Motor neuron (in vitro differentiated cells): ENCODE results near the gene IL2RG. TPM values are rescaled to one million over a fixed set of nuclear protein-coding genes. Genes with fewer than 3 reads are reported as not detected.

ENCODE experiments used
- ATAC-seq, 8 experiments: fragments of 200-7000 bp; cut with Tn5 transposase; replicated peaks in 6 of 8; 2 replicates each; pipeline ENCODE4 v1.8.0; 2021; ENCODE audit warnings: mild to moderate bottlenecking in 8 of 8, moderate library complexity in 8 of 8
- H3K27ac ChIP-seq, 2 donors: fragments of 250-450 bp; sonication (Bioruptor Pico); 2 replicates each; pipeline ENCODE4 v1.9.0; 2021; ENCODE audit warnings: antibody characterized with exemption in 2 of 2, mild to moderate bottlenecking in 2 of 2, moderate library complexity in 1 of 2
- H3K4me1 ChIP-seq, 2 donors: fragments of 250-450 bp; sonication (Bioruptor Pico); replicated peaks in 1 of 2; 2 replicates each; pipeline ENCODE4 v1.6.1; 2021; ENCODE audit warnings: antibody characterized with exemption in 2 of 2, mild to moderate bottlenecking in 2 of 2, moderate library complexity in 1 of 2
- H3K4me3 ChIP-seq, 5 donors: fragments of 250-450 bp; sonication (Bioruptor Pico); 2 replicates each; pipeline ENCODE4 v1.9.0; 2021; ENCODE audit warnings: antibody characterized with exemption in 5 of 5, mild to moderate bottlenecking in 5 of 5, moderate library complexity in 4 of 5
- WGBS, 10 experiments: fragments of 450-650 bp; shearing (Covaris generic); methylation state at CpG; one replicate each; pipeline ENCODE4 v1.0.0; 2022; 5-methylcytosine and 5-hydroxymethylcytosine counted together
- in situ Hi-C, 9 experiments: fragments of 400-800 bp; cut with MboI; loops; one replicate each; pipeline ENCODE4 v1.15.0; 2021; ENCODE audit warnings: low sequenced_read_pairs in 9 of 9, low pct_unique_long_range_greater_than_20kb in 2 of 9; ENCODE audit not compliant: unreplicated experiment in 9 of 9
- total RNA-seq, 8 experiments: library from RNA; unstranded; fragments of 300-600 nt; gene quantifications; 2 replicates each; pipeline versions ENCODE4 v1.2.3 to v1.2.4, GENCODE V29; 2022

The IL2RG gene
- total RNA-seq, 8 experiments from 2014 or later = 0.11 to 0.77 (median 0.22) TPM; not detected in 2

DNA sequence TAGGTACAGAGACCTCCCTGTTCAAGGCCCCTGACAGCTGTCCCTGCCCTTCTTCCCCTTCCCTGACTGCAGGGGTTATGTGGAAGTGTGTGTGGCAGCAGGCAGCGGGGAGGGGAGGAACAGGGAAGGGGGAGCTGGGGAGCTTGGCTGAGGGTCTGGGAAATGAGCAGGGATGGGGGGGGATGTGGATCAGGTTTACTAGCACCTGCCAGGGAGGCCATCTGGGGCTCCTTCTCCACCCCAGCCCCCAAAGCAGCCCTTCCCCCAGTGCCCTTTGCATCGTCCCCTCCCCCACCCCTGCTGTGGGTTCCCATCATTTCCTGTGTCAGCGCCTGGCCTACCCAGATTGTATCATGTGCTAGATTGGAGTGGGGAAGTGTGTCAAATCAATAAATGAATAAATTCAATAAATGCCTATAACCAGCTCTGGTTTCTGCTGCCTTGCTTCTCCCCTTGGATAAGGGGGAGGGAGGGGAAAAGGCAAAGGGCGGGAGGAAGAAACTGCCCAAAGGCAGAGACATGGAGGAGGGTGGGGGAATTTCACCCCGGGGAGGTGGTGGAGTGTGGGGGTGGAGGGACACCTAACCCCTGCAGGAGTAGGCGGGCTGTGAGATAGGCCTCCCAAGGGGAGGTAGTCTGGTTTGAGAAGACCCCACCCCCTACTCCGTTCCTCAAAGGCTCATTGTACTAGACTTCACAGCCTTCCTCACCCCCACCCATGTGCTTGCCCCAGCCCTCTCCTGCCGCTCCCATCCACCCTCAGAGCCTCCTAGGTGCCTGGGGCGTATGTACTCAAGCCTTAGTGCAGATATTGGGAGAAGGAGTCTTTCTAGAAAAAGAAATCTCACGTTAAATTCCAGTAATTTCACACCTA, 8.0 kb downstream of the IL2RG start:
- Histone ChIP-seq H3K27ac (peak overlapping the region; percentile 69 to 75), H3K4me1 (peaks cover 36 to 40% of the 10 kb centered on the region in 2 donors), H3K4me3 (peak overlapping the region in 1 of 5 donors; percentile 2)
- peak; percentile 61 to 86 (median 82) for ATAC-seq
- in situ Hi-C loops = no loop called here
- 8 to 80% (median 25%) methylated on average over 1 to 2 of the region's 10 CpGs; no CpG with 5 or more reads in 6 of the 10 experiments for WGBS, 10 experiments

DNA sequence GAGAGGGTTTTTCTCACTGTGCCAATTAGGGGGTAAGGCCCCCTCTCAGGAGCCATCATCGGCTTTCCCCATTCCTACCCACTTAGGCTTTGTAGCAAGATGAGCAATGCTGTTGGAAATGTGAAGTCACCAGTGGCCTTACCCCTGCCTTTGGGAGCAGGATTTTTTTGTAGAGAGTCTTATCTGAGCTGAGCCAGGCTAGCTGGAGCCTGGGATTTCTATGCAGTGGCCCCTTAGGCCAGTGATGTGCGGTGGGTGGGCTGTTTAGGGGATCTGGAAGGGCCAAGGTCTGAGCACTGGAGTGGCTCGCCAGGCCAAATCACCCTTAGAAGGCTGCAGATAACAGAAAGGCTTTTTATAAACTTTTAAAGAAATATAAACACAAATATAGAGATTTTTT, 9.1 kb downstream of the IL2RG start:
- in situ Hi-C loops = no loop called here
- no peak for ATAC-seq
- Histone ChIP-seq H3K27ac (peak overlapping the region; percentile 69 to 75), H3K4me3 (no peak overlapping the region), H3K4me1 (peaks cover 31% of the 10 kb centered on the region in 2 donors)
- 20 to 80% (median 43%) methylated on average over 1 of the region's 3 CpGs; no CpG with 5 or more reads in 6 of the 10 experiments for WGBS, 10 experiments

- no peak overlapping the region for H3K27ac ChIP-seq
- in situ Hi-C loops = no loop called here
Observed at GRCh38 chrX:71100581-71101505, 10.5 kb downstream of the IL2RG start.

GRCh38 chrX:71099736-71100135, 11.6 kb downstream of the IL2RG start:
- in situ Hi-C loops = no loop called here
- Histone ChIP-seq H3K4me1 (peaks cover 29 to 34% of the 10 kb centered on the region in 2 donors), H3K27ac (no peak overlapping the region), H3K4me3 (no peak overlapping the region)
- no peak for ATAC-seq
- 20 to 100% (median 45%) methylated on average over 1 to 2 of the region's 4 CpGs; no CpG with 5 or more reads in 7 of the 10 experiments for WGBS, 10 experiments

More at GRCh38 chrX:71100581-71101505, 10.5 kb downstream of the IL2RG start:
- Histone ChIP-seq H3K4me3 (no peak overlapping the region), H3K4me1 (peaks cover 29 to 34% of the 10 kb centered on the region in 2 donors)
- 10 to 100% (median 75%) methylated on average over 1 to 6 of the region's 31 CpGs; no CpG with 5 or more reads in 6 of the 10 experiments for WGBS, 10 experiments
- ATAC-seq = no peak

GRCh38 chrX:71098951-71099506, 12.3 kb downstream of the IL2RG start:
- ATAC-seq = no peak
- in situ Hi-C loops = no loop called here
- no peak overlapping the region for H3K4me3 ChIP-seq
- H3K27ac ChIP-seq = no peak overlapping the region
- 20 to 25% methylated on average over 1 to 2 of the region's 5 CpGs; no CpG with 5 or more reads in 8 of the 10 experiments for WGBS, 10 experiments
- H3K4me1 ChIP-seq = peaks cover 24 to 28% of the 10 kb centered on the region in 2 donors

DNA sequence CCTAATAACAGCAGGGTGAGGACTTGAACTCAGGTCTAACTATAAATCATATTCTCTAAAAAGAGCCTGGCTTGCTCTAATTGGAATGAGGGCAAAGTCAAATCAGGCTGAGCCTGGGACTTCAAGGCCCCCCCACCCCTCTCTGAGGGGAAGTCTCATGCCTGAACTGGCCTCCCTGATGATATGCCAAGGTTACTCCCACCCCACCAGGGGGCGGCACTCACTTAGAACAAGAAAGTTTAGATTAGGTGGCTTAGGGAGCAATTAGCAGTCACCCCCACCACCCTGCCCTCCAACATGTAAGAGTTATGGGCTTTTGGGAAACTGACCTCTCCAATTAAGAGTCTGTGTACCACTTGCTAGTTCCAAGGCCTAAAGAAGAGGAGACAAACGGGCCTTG, 13.1 kb downstream of the IL2RG start:
- in situ Hi-C loops = no loop called here
- 20% methylated on average over 1 of the region's 2 CpGs; no CpG with 5 or more reads in 8 of the 10 experiments for WGBS, 10 experiments
- Histone ChIP-seq H3K4me3 (no peak overlapping the region), H3K27ac (no peak overlapping the region), H3K4me1 (peaks cover 17 to 20% of the 10 kb centered on the region in 2 donors)
- ATAC-seq = peak in 1 of 8 experiments; percentile 5

DNA sequence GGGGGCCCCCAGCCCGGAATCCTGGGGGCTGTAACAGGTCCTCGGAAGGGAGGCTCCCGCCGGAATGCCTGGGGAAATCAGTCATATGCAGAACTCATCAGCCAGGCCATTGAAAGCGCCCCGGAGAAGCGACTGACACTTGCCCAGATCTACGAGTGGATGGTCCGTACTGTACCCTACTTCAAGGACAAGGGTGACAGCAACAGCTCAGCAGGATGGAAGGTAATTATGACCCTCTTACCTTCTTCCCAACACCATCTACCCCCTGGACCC, 14.7 kb downstream of the IL2RG start:
- no peak overlapping the region for H3K27ac ChIP-seq
- no CpG with 5 or more reads among the region's 9 CpGs for WGBS, 10 experiments
- H3K4me1 ChIP-seq = peaks cover 4 to 9% of the 10 kb centered on the region in 2 donors
- ATAC-seq = peak in 4 of 8 experiments; percentile 7 to 14 (median 10)
- peak overlapping the region; percentile 41 to 74 (median 52) for H3K4me3 ChIP-seq
- in situ Hi-C loops = no loop called here

DNA sequence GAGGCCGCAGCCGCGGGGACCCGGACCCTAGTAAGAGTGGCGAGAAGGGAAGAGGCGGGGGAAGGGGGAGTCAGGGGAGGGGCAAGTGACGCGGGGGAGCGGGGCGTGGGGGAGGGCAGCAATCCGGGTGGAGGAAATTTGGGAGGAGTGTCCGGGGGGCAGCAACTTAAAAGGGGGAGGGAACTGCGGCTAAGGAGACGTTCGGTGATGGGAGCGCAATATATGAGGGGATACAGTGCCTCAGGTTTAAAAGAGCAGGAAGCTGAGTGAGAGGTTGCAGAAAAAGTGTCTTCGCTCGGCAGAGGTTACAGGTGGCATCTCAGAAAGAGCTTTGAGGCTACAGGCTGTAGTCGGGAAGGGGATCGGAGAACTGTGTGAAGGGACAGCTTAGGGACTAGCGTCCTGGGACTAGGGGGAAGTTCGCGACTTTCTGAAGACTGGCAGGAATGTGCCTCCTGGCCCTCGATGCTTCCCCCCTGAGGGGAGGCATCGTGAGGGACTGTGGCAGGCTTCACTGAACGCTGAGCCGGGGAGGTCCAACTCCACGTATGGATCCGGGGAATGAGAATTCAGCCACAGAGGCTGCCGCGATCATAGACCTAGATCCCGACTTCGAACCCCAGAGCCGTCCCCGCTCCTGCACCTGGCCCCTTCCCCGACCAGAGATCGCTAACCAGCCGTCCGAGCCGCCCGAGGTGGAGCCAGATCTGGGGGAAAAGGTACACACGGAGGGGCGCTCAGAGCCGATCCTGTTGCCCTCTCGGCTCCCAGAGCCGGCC, 15.2 kb downstream of the IL2RG start:
- ATAC-seq = peak; percentile 27 to 64 (median 61)
- peaks cover 4 to 9% of the 10 kb centered on the region in 2 donors for H3K4me1 ChIP-seq
- peak overlapping the region; percentile 41 to 74 (median 52) for H3K4me3 ChIP-seq
- WGBS, 10 experiments = 0 to 26% (median 7%) methylated on average over 1 to 9 of the region's 46 CpGs; no CpG with 5 or more reads in 6 of the 10 experiments
- in situ Hi-C loops = no loop called here
- H3K27ac ChIP-seq = no peak overlapping the region

DNA sequence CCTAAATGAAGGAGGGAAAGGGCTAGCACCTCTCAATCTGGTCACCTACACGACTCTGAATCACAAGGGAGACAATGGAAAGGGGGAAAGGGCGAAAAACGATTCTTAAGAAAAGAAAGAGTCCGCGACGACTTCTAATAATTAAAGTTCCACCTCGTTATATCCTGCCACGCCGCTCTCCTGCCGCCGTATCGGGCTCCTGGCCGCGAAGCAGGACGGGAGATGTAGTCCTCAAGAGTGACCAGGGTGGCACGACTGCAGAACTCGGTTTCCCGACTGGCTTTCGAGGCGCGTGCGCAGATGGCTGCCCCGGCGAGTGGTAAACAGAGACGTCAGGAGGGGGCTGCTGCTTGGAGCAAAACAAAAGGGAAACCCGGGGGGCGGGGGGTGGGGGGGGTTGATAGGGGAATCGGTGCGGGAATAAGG, 15.8 kb downstream of the IL2RG start, which contains the start of gene FOXO4:
Gene FOXO4 (plus strand): TSS at position 297 of the 426 bp plus-strand sequence. CDS start 678 bp downstream, outside the sequence.
- Histone ChIP-seq H3K27ac (peak within 1 kb of the TSS; percentile 27 to 50), H3K4me3 (peak within 1 kb of the TSS; percentile 41 to 74 (median 52)), H3K4me1 (peaks cover 4 to 9% of the 10 kb centered on the region in 2 donors)
- WGBS, 10 experiments = 0 to 16% (median 0%) methylated on average over 1 to 7 of the region's 29 CpGs; no CpG with 5 or more reads in 6 of the 10 experiments
- in situ Hi-C loops = no loop called here
- peak; percentile 90 to 98 (median 96) for ATAC-seq

- peak in 5 of 8 experiments; percentile 3 to 28 (median 16) for ATAC-seq
- peaks cover 4 to 9% of the 10 kb centered on the region in 2 donors for H3K4me1 ChIP-seq
- H3K27ac ChIP-seq = peak overlapping the region; percentile 27 to 50
- in situ Hi-C loops = no loop called here
- peak overlapping the region; percentile 41 to 74 (median 52) for H3K4me3 ChIP-seq
- 0 to 21% (median 10%) methylated on average over 2 to 3 of the region's 6 CpGs; no CpG with 5 or more reads in 7 of the 10 experiments for WGBS, 10 experiments
Observed at GRCh38 chrX:71095033-71095432, 16.3 kb downstream of the IL2RG start.

GRCh38 chrX:71091263-71091662, 20.1 kb downstream of the IL2RG start:
- Histone ChIP-seq H3K4me1 (no peaks in the 10 kb centered on the region), H3K27ac (no peak overlapping the region), H3K4me3 (no peak overlapping the region)
- WGBS, 10 experiments = 39 to 100% (median 70%) methylated on average over 1 to 5 of the region's 5 CpGs; no CpG with 5 or more reads in 4 of the 10 experiments
- in situ Hi-C loops = no loop called here
- ATAC-seq = no peak

DNA sequence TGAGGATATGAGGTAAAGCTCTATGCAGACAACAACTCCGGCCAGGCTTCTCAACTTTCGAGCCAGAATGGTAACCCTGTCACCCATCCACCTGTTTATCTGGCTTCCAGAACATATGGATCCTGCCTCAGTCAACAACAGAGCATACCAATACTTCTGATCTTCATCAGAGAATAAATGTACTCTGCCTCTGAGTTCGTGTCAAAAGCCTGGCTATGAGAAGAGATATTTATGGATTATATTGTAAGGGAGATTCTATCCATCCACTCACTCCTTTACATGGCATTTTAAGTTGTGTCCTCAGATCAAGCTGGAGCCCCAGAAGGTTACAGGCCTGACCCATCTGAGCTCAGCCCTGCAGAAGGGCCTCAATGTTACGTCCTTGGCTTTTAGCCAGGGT, 25.5 kb downstream of the IL2RG start:
- no peak overlapping the region for H3K27ac ChIP-seq
- 0 to 86% (median 51%) methylated on average over 1 to 3 of the region's 4 CpGs; no CpG with 5 or more reads in 7 of the 10 experiments for WGBS, 10 experiments
- no peaks in the 10 kb centered on the region for H3K4me1 ChIP-seq
- ATAC-seq = no peak
- no peak overlapping the region for H3K4me3 ChIP-seq
- in situ Hi-C loops = no loop called here
